ENCODE data around the gene SLC39A13.

DNA sequence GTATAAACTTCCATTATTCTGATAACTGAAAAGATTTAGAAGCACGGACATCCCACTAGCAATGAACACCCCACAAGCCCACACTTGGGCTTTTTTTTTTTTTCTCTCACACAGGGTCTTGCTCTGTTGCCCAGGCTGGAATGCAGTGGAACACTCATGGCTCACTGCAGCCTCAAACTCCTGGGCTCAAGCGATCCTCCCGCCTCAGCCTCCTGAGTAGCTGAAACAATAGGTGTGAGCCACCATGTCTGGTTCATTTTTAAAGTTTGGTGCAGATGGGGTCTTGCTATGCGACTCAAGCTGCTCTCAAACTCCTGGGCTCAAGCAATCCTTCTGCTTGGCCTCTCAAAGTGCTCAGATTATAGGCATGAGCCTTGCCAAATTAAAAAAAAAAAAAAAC, 37.5 kb downstream of the SLC39A13 start:
- TF ChIP-seq POLR2AphosphoS5 (IDR thresholded peaks at IDR 0.05; ENCODE audit: low read depth, low read length) (no peak), TAF1 (IDR thresholded peaks at IDR 0.05; ENCODE audit: borderline replicate concordance, insufficient read depth, low read length) (no peak), SIN3A (IDR thresholded peaks at IDR 0.05; ENCODE audit: borderline replicate concordance, insufficient read depth, low read length) (no peak)

Measured in PFSK-1 (cell line).